PC-3 (cell line): ENCODE measurements around the gene GLB1L3. TPM values are rescaled to one million over a fixed set of nuclear protein-coding genes. Genes with fewer than 3 reads are reported as not detected.

Experiments used
- ATAC-seq: fragments of 200-7000 bp; cut with Tn5 transposase; 2 replicates; pipeline ENCODE4 v1.9.1; 2020; ENCODE audit warnings: mild to moderate bottlenecking, moderate library complexity
- Bru-seq: library from RNA; stranded (reverse); fragments of 400-500 nt; gene quantifications from one replicate; lab custom pipeline; 2021; lab: Mats Ljungman, UMichigan
- BruChase-seq, 2 experiments: library from RNA; stranded (reverse); fragments of 400-500 nt; gene quantifications; one replicate each; lab custom pipeline; 2021; lab: Mats Ljungman, UMichigan
- BruUV-seq: library from RNA; stranded (reverse); fragments of 400-500 nt; replicated peaks from 2 replicates; lab custom pipeline; 2021; lab: Mats Ljungman, UMichigan
- CTCF ChIA-PET: fragments of 300-600 bp; sonication (Branson Sonifier 250); formaldehyde crosslinking; loops from one replicate; lab custom pipeline; 2022; ENCODE audit warnings: antibody characterized with exemption; lab: Charles Lee
- POLR2A ChIA-PET: fragments of 300-600 bp; sonication (Branson Sonifier 250); formaldehyde crosslinking; loops from one replicate; lab custom pipeline; 2022; ENCODE audit warnings: antibody characterized with exemption; ENCODE audit not compliant: unreplicated experiment; lab: Charles Lee
- DNase-seq: peaks from one replicate; pipeline ENCODE4 v3.0.0-alpha.2; 2015
- H2AFZ ChIP-seq: fragments of 300-600 bp; sonication (generic); 2 replicates; pipeline ENCODE4 v1.6.0; 2016; ENCODE audit warnings: antibody characterized with exemption, low read length
- H3F3A ChIP-seq: fragments of 300-600 bp; sonication (generic); one replicate; pipeline ENCODE4 v1.6.0; 2017; ENCODE audit warnings: antibody characterized with exemption, low read length, control low read depth, mild to moderate bottlenecking; ENCODE audit not compliant: unreplicated experiment
- H3K27ac ChIP-seq: fragments of 300-600 bp; sonication (generic); 2 replicates; pipeline ENCODE4 v1.5.1; 2016; ENCODE audit warnings: mild to moderate bottlenecking, low read length
- H3K27me3 ChIP-seq: fragments of 300-600 bp; sonication (generic); 2 replicates; pipeline ENCODE4 v1.6.1; 2016; ENCODE audit warnings: low read length, mixed read lengths
- H3K36me3 ChIP-seq: fragments of 300-600 bp; sonication (generic); 2 replicates; pipeline ENCODE4 v1.6.1; 2016; ENCODE audit warnings: low read depth, mixed run types, low read length, mixed read lengths
- H3K4me1 ChIP-seq: fragments of 300-600 bp; sonication (generic); 2 replicates; pipeline ENCODE4 v1.5.1; 2016; ENCODE audit warnings: low read length; ENCODE audit not compliant: insufficient read depth
- H3K4me2 ChIP-seq: fragments of 300-600 bp; sonication (generic); 2 replicates; pipeline ENCODE4 v1.6.0; 2016; ENCODE audit warnings: low read length
- H3K4me3 ChIP-seq: fragments of 300-600 bp; sonication (generic); 2 replicates; pipeline ENCODE4 v1.5.1; 2016; ENCODE audit warnings: mild to moderate bottlenecking, low read length, mixed read lengths
- H3K79me2 ChIP-seq: fragments of 300-600 bp; sonication (generic); 2 replicates; pipeline ENCODE4 v1.6.1; 2017; ENCODE audit warnings: low read length, mixed read lengths
- H3K9ac ChIP-seq: fragments of 300-600 bp; sonication (generic); 2 replicates; pipeline ENCODE4 v1.6.0; 2016; ENCODE audit warnings: mild to moderate bottlenecking, low read length
- H3K9me2 ChIP-seq: fragments of 300-600 bp; sonication (generic); replicated peaks from 2 replicates; pipeline ENCODE4 v1.6.1; 2016; ENCODE audit warnings: mixed run types, low read length, mixed read lengths
- H3K9me3 ChIP-seq: fragments of 300-600 bp; sonication (generic); 2 replicates; pipeline ENCODE4 v1.6.1; 2016; ENCODE audit warnings: low read length, mixed read lengths
- H4K20me1 ChIP-seq: fragments of 300-600 bp; sonication (generic); 2 replicates; pipeline ENCODE4 v1.6.1; 2016; ENCODE audit warnings: low read length, mixed read lengths
- CTCF ChIP-seq: fragments of 300-600 bp; sonication (generic); conservative IDR thresholded peaks from 2 replicates; pipeline ENCODE4 v1.5.1; 2017; ENCODE audit warnings: antibody characterized with exemption, low read depth, mild to moderate bottlenecking, low read length
- EZH2 ChIP-seq: fragments of 300-600 bp; sonication (generic); IDR thresholded peaks from one replicate; pipeline ENCODE4 v1.6.1; 2017; ENCODE audit warnings: antibody characterized with exemption, mild to moderate bottlenecking, low read length; ENCODE audit not compliant: unreplicated experiment
- EZH2phosphoT487 ChIP-seq: fragments of 300-600 bp; sonication (generic); IDR thresholded peaks from 2 replicates; pipeline ENCODE4 v1.6.1; 2018; ENCODE audit warnings: mild to moderate bottlenecking, antibody characterized with exemption, low read length, borderline replicate concordance
- intact Hi-C: fragments of 100-400 bp; cut with micrococcal nuclease; formaldehyde crosslinking; loops from 2 replicates; pipeline ENCODE4 v1.9.0; 2023
- long read RNA-seq: library from polyadenylated mRNA; unstranded; transcript quantifications from one replicate; pipeline ENCODE4 v2.0.0, GENCODE V29; 2021; ENCODE audit not compliant: unreplicated experiment
- total RNA-seq: library from RNA; depleted of rRNA; stranded (reverse); fragments of >200 nt; gene quantifications from 2 replicates; pipeline ENCODE4 v1.2.3, GENCODE V29; 2014; rRNA removed

The GLB1L3 gene
- not detected in 2 replicates for total RNA-seq
- Bru-seq, nascent RNA = percentile 14 among the genes with signal in this experiment
- percentile 20 among the genes with signal in this experiment for BruChase-seq, experiment 1, labeled RNA remaining after a 6-hour chase
- BruChase-seq, experiment 2, labeled RNA remaining after a 2-hour chase = percentile 23 among the genes with signal in this experiment
- long read RNA-seq, partial matches to known transcripts = 0 of 1 reads
- long read RNA-seq, other reads (novel, unspliced or antisense) = 1 of 1 reads

GRCh38 chr11:134275534-134276395, at the start of gene GLB1L3:
TSS of gene GLB1L3 (plus strand) at chr11:134276379. CDS start at chr11:134276741, 362 bp downstream.
- Histone ChIP-seq H3K9me2 (no peaks in the 10 kb centered on the region), H3K4me2 (peak within 1 kb of the TSS; percentile 60), H4K20me1 (no peaks in the 10 kb centered on the region), H3K4me1 (peaks cover 4% of the 10 kb centered on the region; the same call in 1 of the 2 replicates), H3K9ac (no peak within 1 kb of the TSS), H2AFZ (peak within 1 kb of the TSS; percentile 48), H3K79me2 (no peaks in the 10 kb centered on the region), H3K4me3 (peak within 1 kb of the TSS; percentile 31; the same call in 1 of the 2 replicates), H3K36me3 (no peaks in the 10 kb centered on the region), H3K27ac (no peak within 1 kb of the TSS), H3K9me3 (no peaks in the 10 kb centered on the region), H3K27me3 (peaks cover 81% of the 10 kb centered on the region), H3F3A (no peaks in the 10 kb centered on the region)
- BruUV-seq = no TSS peak
- ChIA-PET CTCF (interaction anchor here (0.6 kb wide), 1 partner anchor 69 kb away, joined by 5 read pairs; no protein-coding TSS in a partner anchor), POLR2A (no interaction called here)
- DNase-seq (no peak), ATAC-seq (peak; percentile 53)
- TF ChIP-seq EZH2phosphoT487 = peak; percentile 68; the same call in 1 of the 2 replicates
- no peak for TF ChIP-seq EZH2
- TF ChIP-seq CTCF = peak; percentile 37; the same call in 1 of the 2 replicates
- intact Hi-C loops = no loop called here

- intact Hi-C loops = no loop called here
- no peak for DNase-seq
- no peak for ATAC-seq
- peak overlapping the region; percentile 92 for H3K4me3 ChIP-seq
- no peaks in the 10 kb centered on the region for H3K9me3 ChIP-seq
- no peaks in the 10 kb centered on the region for H3K9me2 ChIP-seq
- H4K20me1 ChIP-seq = peaks cover 10% of the 10 kb centered on the region
- no peak overlapping the region for H3K27ac ChIP-seq
- no peak overlapping the region for H3K9ac ChIP-seq
- no peaks in the 10 kb centered on the region for H3K27me3 ChIP-seq
- no peak for TF ChIP-seq EZH2
- TF ChIP-seq EZH2phosphoT487 = no peak
- TF ChIP-seq CTCF = no peak
- POLR2A ChIA-PET = no interaction called here
- peaks cover 30% of the 10 kb centered on the region for H3K4me1 ChIP-seq
- CTCF ChIA-PET = no interaction called here
- H2AFZ ChIP-seq = no peak overlapping the region
- peak overlapping the region; percentile 97 for H3K4me2 ChIP-seq
- H3F3A ChIP-seq = no peaks in the 10 kb centered on the region
- H3K79me2 ChIP-seq = peaks cover 86% of the 10 kb centered on the region
- H3K36me3 ChIP-seq = no peaks in the 10 kb centered on the region
- BruUV-seq = no TSS peak
Observed at GRCh38 chr11:134226806-134227325, 49.3 kb upstream of the GLB1L3 start.
